Epithelial cell of esophagus (primary cell): ENCODE measurements around the gene ACTL8.

Source experiments
- DNase-seq: peaks from one replicate; pipeline ENCODE4 v3.0.0; 2010; ENCODE audit warnings: low read depth
- H3K4me3 ChIP-seq: 2 replicates; pipeline ENCODE4 v1.5.1; 2011; ENCODE audit warnings: mild to moderate bottlenecking, low read length, control low read depth
- TF ChIP-seq, protein P1 (sequence below): IDR thresholded peaks from 2 replicates; pipeline ENCODE4 v1.5.1; 2011; ENCODE audit warnings: low read depth, mild to moderate bottlenecking, low read length, control low read depth, inconsistent platforms; ENCODE audit not compliant: insufficient read depth; ENCODE audit errors: missing control alignments

The ACTL8 gene

DNA sequence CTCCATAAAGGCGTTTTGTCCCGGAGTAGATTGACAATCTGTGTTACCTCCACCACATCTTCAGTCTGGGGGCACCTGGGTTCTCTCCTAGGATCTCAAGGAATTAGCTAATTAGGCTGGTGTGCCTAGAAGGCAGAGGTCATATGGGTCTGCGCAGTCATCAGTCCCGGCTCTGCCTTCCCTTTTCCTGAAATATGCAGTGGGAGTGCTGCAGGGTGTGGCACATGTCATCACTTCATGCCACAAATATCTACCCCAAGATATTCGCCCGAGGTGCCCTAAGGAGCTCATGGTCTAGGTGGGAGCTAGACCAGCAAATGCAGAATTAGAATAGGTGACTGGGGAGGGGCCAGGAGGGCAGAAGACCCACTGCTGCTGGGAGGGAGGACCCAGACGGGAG lies 42.9 kb downstream of the ACTL8 start:
- H3K4me3 ChIP-seq, result no peak overlapping the region
- DNase-seq, result no peak
- TF ChIP-seq, protein P1, sequence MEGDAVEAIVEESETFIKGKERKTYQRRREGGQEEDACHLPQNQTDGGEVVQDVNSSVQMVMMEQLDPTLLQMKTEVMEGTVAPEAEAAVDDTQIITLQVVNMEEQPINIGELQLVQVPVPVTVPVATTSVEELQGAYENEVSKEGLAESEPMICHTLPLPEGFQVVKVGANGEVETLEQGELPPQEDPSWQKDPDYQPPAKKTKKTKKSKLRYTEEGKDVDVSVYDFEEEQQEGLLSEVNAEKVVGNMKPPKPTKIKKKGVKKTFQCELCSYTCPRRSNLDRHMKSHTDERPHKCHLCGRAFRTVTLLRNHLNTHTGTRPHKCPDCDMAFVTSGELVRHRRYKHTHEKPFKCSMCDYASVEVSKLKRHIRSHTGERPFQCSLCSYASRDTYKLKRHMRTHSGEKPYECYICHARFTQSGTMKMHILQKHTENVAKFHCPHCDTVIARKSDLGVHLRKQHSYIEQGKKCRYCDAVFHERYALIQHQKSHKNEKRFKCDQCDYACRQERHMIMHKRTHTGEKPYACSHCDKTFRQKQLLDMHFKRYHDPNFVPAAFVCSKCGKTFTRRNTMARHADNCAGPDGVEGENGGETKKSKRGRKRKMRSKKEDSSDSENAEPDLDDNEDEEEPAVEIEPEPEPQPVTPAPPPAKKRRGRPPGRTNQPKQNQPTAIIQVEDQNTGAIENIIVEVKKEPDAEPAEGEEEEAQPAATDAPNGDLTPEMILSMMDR, result no peak

DNA sequence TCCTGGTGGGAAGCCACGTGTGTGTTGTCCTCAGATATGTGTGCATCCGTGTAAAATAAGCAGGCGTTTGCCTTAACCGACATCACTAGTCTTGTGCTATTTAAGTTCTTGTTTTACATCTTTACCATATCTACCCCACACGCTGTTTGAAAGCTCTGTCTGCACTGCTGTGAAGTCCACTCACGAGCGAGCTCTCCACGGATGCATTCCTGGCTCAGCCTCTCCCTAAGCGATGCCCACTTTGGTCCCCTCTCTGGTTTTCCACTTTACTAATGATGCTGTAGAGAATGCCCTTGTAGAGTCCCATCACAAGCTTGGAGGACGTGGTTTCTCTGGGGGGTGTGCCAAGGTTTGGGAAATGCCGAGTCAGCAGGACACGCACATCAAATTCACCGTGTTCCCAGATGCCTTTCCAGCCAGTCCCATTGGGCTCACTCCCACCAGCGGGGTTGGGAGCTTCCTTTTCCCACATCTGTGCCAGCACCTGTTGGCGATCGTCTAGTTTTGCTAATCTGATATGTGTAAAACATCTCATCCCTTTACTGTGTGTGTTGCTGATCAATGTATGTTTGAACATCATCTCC lies 43.8 kb downstream of the ACTL8 start:
- TF ChIP-seq, protein P1, result no peak
- no peak overlapping the region for H3K4me3 ChIP-seq
- DNase-seq, result no peak

DNA sequence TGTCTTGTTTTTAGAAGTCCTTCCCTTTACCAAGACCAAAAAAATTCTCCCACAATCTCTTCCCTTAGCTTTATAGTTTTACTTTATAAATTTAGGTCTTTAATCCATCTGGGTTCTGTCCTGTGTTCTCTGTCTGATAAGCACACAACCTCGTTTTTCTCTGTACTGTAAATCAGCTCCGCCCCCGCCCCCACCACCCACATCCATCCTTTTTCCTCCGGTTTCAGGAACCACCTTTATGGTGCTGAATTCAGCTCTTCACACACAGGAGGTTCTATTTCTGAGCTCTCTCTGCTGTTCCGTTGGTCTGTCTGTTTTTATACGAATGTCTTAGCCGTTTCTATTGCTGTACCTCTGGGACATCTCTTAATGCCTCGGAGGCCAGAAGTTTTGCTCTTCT lies 44.5 kb downstream of the ACTL8 start:
- H3K4me3 ChIP-seq, result no peak overlapping the region
- TF ChIP-seq, protein P1, result no peak
- no peak for DNase-seq

DNA sequence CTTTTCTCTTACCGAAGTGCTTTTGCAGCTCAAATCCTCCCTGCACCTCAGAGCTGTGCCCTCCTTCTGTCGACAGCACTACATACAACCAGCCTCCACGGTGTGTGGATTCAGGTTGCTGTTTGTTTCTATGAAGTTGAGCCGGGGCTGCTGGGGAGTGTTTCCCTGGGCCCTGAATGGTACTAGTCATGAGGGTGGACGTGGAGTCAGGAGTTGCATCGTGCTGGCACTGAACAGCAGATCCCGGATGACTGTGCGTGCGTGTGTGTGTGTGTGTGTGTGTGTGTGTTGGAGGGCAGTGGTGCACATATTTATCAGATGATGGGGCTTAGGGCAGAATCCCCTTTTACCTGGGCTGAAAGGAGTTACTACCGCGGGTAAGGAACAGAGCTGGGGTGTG lies 47.0 kb downstream of the ACTL8 start:
- TF ChIP-seq, protein P1, result no peak
- DNase-seq, result no peak
- no peak overlapping the region for H3K4me3 ChIP-seq

DNA sequence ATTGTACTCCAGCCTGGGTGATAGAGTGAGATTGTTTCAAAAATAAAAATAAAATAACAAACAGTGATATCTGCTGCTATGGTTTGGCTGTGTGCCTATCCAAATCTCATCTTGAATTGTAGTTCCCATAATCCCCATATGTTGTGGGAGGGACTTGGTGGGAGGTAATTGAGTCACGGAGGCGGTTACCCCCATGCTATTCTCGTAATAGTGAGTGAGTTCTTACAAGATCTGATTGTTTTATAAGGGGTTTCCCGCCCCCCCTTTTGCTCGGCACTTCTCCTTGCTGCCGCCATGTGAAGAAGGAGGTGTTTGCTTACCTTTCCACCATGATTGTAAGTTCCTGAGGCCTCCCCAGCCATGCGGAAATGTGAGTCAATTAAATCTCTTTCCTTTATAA lies 47.8 kb downstream of the ACTL8 start:
- no peak overlapping the region for H3K4me3 ChIP-seq
- TF ChIP-seq, protein P1, result no peak
- DNase-seq, result no peak

DNA sequence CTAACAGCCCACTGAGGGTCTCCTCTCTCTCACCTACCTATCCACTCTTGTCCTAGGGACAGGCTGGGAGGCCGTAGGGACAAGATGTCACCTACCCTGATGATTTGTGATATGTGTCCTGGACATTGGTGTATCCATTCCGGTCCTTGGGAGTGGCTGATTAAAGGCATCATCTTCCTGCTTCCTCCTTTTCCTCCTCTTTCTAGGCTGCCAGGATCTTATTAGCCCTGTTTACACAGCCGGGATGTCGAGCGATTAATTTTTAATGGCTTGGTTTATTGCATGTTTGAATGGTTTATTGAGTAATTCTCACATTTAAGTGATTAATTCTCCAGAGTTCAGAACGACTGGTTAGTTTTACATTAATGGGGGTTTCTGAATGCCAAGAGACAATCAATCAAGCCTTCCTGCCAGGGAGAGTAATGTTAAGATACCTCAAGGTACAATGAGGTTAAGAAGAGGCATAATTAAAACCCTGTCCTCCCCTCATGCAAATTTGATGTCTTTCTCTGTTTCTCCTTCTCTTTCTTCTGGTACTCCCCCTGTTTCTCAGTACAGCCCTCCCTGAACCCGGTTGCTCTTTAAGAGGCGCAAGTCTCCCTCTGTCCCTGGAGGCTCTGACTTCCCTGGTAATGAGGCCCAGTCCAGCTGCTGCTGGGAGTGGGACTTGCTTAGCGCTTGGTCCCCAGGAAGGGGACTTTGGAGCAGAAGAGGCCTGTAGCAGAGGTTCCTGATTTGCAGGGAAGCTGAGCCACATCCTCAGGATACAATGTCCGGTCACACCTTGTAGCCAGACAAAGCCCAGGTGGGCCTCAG lies 50.9 kb downstream of the ACTL8 start:
- TF ChIP-seq, protein P1, result no peak
- DNase-seq, result no peak
- H3K4me3 ChIP-seq, result no peak overlapping the region
